Keratinocyte (primary cell): ENCODE data around the gene MPHOSPH6. TPM values are rescaled to one million over a fixed set of nuclear protein-coding genes. Genes with fewer than 3 reads are reported as not detected.

Experiments
- DNase-seq: peaks from one replicate; pipeline ENCODE4 v3.0.0-alpha.2; 2011; ENCODE audit warnings: low read depth, missing footprints, low spot score
- FAIRE-seq: peaks from 2 replicates; lab custom pipeline; 2011; peaks lifted over from hg19 to GRCh38; lab: Jason Lieb, UNC
- H2AFZ ChIP-seq: 2 replicates; pipeline ENCODE4 v1.6.0; 2012; ENCODE audit warnings: low read length, control low read depth, inconsistent platforms; ENCODE audit not compliant: control insufficient read depth
- H3K27ac ChIP-seq: 2 replicates; pipeline ENCODE4 v1.5.1; 2011; ENCODE audit warnings: low read length; ENCODE audit not compliant: control insufficient read depth, insufficient read depth
- H3K27me3 ChIP-seq: 3 replicates; pipeline ENCODE4 v1.6.0; 2011; ENCODE audit warnings: low read length; ENCODE audit not compliant: control insufficient read depth, insufficient read depth; ENCODE audit errors: extremely low read depth
- H3K36me3 ChIP-seq, 2 experiments: 2 replicates in 1 of 2; 3 replicates in 1 of 2; pipeline ENCODE4 v1.5.1; 2011; ENCODE audit warnings: low read length in 2 of 2, mild to moderate bottlenecking in 1 of 2; ENCODE audit not compliant: control insufficient read depth in 2 of 2, insufficient read depth in 2 of 2; ENCODE audit errors: extremely low read depth in 1 of 2
- H3K4me1 ChIP-seq: 3 replicates; pipeline ENCODE4 v1.5.1; 2011; ENCODE audit warnings: low read length; ENCODE audit not compliant: control insufficient read depth, insufficient read depth; ENCODE audit errors: extremely low read depth
- H3K4me2 ChIP-seq: 3 replicates; pipeline ENCODE4 v1.6.0; 2011; ENCODE audit warnings: low read depth, low read length; ENCODE audit not compliant: control insufficient read depth, insufficient read depth; ENCODE audit errors: extremely low read depth
- H3K4me3 ChIP-seq, 3 experiments: fragments of 200-600 bp in 1 of 3; sonication (generic) in 1 of 3; 2 replicates in 2 of 3; 3 replicates in 1 of 3; pipeline ENCODE4 v1.5.1; 2011 to 2016; ENCODE audit warnings: low read length in 3 of 3, mild to moderate bottlenecking in 3 of 3, control low read depth in 2 of 3, inconsistent platforms in 1 of 3, low read depth in 1 of 3, mixed read lengths in 1 of 3, mixed run types in 1 of 3, moderate library complexity in 1 of 3; ENCODE audit not compliant: control insufficient read depth in 2 of 3, insufficient read depth in 2 of 3; ENCODE audit errors: extremely low read depth in 1 of 3
- H3K79me2 ChIP-seq: 2 replicates; pipeline ENCODE4 v1.6.0; 2012; ENCODE audit warnings: low read length; ENCODE audit not compliant: control insufficient read depth, insufficient read depth
- H3K9ac ChIP-seq: 3 replicates; pipeline ENCODE4 v1.6.0; 2011; ENCODE audit warnings: low read length; ENCODE audit not compliant: control insufficient read depth, insufficient read depth; ENCODE audit errors: extremely low read depth
- H3K9me1 ChIP-seq: 3 replicates; pipeline ENCODE4 v1.6.0; 2011; ENCODE audit warnings: low read length; ENCODE audit not compliant: control insufficient read depth, insufficient read depth; ENCODE audit errors: extremely low read depth
- H3K9me3 ChIP-seq: 2 replicates; pipeline ENCODE4 v1.5.1; 2012; ENCODE audit warnings: low read depth, low read length; ENCODE audit not compliant: control insufficient read depth
- H4K20me1 ChIP-seq: 3 replicates; pipeline ENCODE4 v1.6.0; 2011; ENCODE audit warnings: low read length; ENCODE audit not compliant: control insufficient read depth, insufficient read depth; ENCODE audit errors: extremely low read depth
- CTCF ChIP-seq, 3 experiments: IDR thresholded peaks in 1 of 3; conservative IDR thresholded peaks in 1 of 3; optimal IDR thresholded peaks in 1 of 3; 2 replicates in 2 of 3; 3 replicates in 1 of 3; pipeline versions ENCODE3 to v1.5.1; 2011; ENCODE audit warnings: low read length in 3 of 3, mild to moderate bottlenecking in 3 of 3, moderate library complexity in 2 of 3, control low read depth in 1 of 3, inconsistent platforms in 1 of 3; ENCODE audit not compliant: insufficient read depth in 2 of 3; ENCODE audit errors: extremely low read depth in 1 of 3
- EZH2 ChIP-seq: IDR thresholded peaks from one replicate; pipeline ENCODE4 v1.6.1; 2012; ENCODE audit warnings: inconsistent platforms, mild to moderate bottlenecking, low read length, moderate library complexity
- dilution Hi-C: fragments of 300-500 bp; cut with MboI; formaldehyde crosslinking; loops from one replicate; pipeline ENCODE4 v1.7.0; 2020; ENCODE audit warnings: low sequenced_read_pairs; ENCODE audit not compliant: extremely low pct_ligation_motif_present
- polyA plus RNA-seq, 5 experiments: library from polyadenylated mRNA; depleted of rRNA in 3 of 5; stranded (reverse) in 3 of 5; stranded (forward) in 1 of 5; unstranded in 1 of 5; fragments of >200 nt; gene quantifications; 1 replicate in 1 of 5; 2 replicates in 3 of 5; 3 replicates in 1 of 5; pipeline versions ENCODE4 v1.2.1 to v1.2.3, GENCODE V29; 2011 to 2012; ENCODE audit warnings: missing spikeins in 2 of 5, low read depth in 1 of 5, low replicate concordance in 1 of 5

MPHOSPH6 gene
- polyA plus RNA-seq, 1 donor (not counting 4 experiments of a cell fraction or from before 2014, with no cell fraction given), result 76.1 TPM

GRCh38 chr16:82197540-82198240 is 27.7 kb upstream of the MPHOSPH6 start:
- Histone ChIP-seq H3K36me3 (no peaks in the 10 kb centered on the region), H2AFZ (peak overlapping the region; percentile 79), H3K4me1 (peaks cover 27% of the 10 kb centered on the region), H3K79me2 (no peaks in the 10 kb centered on the region), H3K9ac (peak overlapping the region; percentile 41), H3K27ac (peak overlapping the region; percentile 82), H3K9me3 (no peaks in the 10 kb centered on the region), H3K4me2 (peak overlapping the region; percentile 86), H3K4me3 (peak overlapping the region in 2 of 3 experiments; percentile 43 to 53), H4K20me1 (no peaks in the 10 kb centered on the region), H3K9me1 (no peaks in the 10 kb centered on the region), H3K27me3 (no peaks in the 10 kb centered on the region)
- peak; percentile 96 for FAIRE-seq
- TF ChIP-seq EZH2 (no peak), CTCF (optimal IDR thresholded peaks at IDR 0.05 in 1 of 3, IDR thresholded peaks at IDR 0.05 in 1 of 3, conservative IDR thresholded peaks at IDR 0.05 in 1 of 3; ENCODE audit: extremely low read depth in 1 of 3, insufficient read depth in 2 of 3, low read length in 3 of 3) (no peak)
- DNase-seq, result peak; percentile 13
- dilution Hi-C loops, result no loop called here

GRCh38 chr16:82195917-82196494 is 26.0 kb upstream of the MPHOSPH6 start:
- Histone ChIP-seq H2AFZ (peak overlapping the region; percentile 26), H3K4me1 (peaks cover 33% of the 10 kb centered on the region), H3K9me1 (no peaks in the 10 kb centered on the region), H3K9me3 (no peaks in the 10 kb centered on the region), H3K27me3 (no peaks in the 10 kb centered on the region), H3K4me3 (no peak overlapping the region), H3K27ac (no peak overlapping the region), H3K4me2 (no peak overlapping the region), H3K79me2 (no peaks in the 10 kb centered on the region), H3K9ac (no peak overlapping the region), H3K36me3 (no peaks in the 10 kb centered on the region), H4K20me1 (no peaks in the 10 kb centered on the region)
- FAIRE-seq (peak; percentile 39), DNase-seq (no peak)
- TF ChIP-seq EZH2, result no peak
- TF ChIP-seq CTCF (optimal IDR thresholded peaks at IDR 0.05 in 1 of 3, IDR thresholded peaks at IDR 0.05 in 1 of 3, conservative IDR thresholded peaks at IDR 0.05 in 1 of 3; ENCODE audit: extremely low read depth in 1 of 3, insufficient read depth in 2 of 3, low read length in 3 of 3), result no peak
- dilution Hi-C loops, result no loop called here
